K562 (cell line): ENCODE measurements around the gene XRN2. TPM values are rescaled to one million over a fixed set of nuclear protein-coding genes. Genes with fewer than 3 reads are reported as not detected.

Source experiments
- ATAC-seq: fragments of 200-7000 bp; cut with Tn5 transposase; 3 replicates; pipeline ENCODE4 v1.9.1; 2020; ENCODE audit warnings: moderate library complexity
- BruUV-seq: library from RNA; stranded (reverse); fragments of 400-500 nt; replicated peaks from 2 replicates; lab custom pipeline; 2021; lab: Mats Ljungman, UMichigan
- CTCF ChIA-PET: fragments of 300-600 bp; formaldehyde crosslinking; extraction: SDS; loops from one replicate; lab custom pipeline; 2021; ENCODE audit warnings: low intra/inter-chr PET ratio; lab: Yijun Ruan, JAX
- POLR2A ChIA-PET: fragments of 300-600, 350-650 bp; sonication (Branson Sonifier 250); formaldehyde crosslinking; extraction: SDS; loops from one replicate; lab custom pipeline; 2021; ENCODE audit warnings: antibody characterized with exemption, inconsistent platforms; lab: Yijun Ruan, JAX
- DNase-seq, 4 experiments: peaks; one replicate each; pipeline versions ENCODE4 v3.0.0 to v3.0.0-alpha.2; 2011 to 2018; ENCODE audit warnings: low spot score in 3 of 4, mixed read lengths in 3 of 4; ENCODE audit errors: extremely low read depth in 1 of 4
- FAIRE-seq: peaks from 2 replicates; lab custom pipeline; 2011; peaks lifted over from hg19 to GRCh38; lab: Jason Lieb, UNC
- H2AFZ ChIP-seq: 2 replicates; pipeline ENCODE4 v1.6.0; 2011; ENCODE audit warnings: low read depth, low read length, control low read depth, inconsistent platforms
- H3K27ac ChIP-seq: fragments of 200-600 bp; 3 replicates; pipeline ENCODE4 v1.8.0; 2011; ENCODE audit warnings: low read depth, mild to moderate bottlenecking, control low read depth, inconsistent platforms, low read length, moderate library complexity, mixed read lengths; ENCODE audit errors: extremely low read depth
- H3K27me3 ChIP-seq, 2 experiments: fragments of 300-600 bp in 1 of 2; 2 replicates in 1 of 2; 3 replicates in 1 of 2; pipeline versions ENCODE4 v1.6.0 to v1.8.0; 2011; ENCODE audit warnings: inconsistent platforms in 2 of 2, low read length in 2 of 2, mild to moderate bottlenecking in 1 of 2, mixed read lengths in 1 of 2, moderate library complexity in 1 of 2; ENCODE audit not compliant: control insufficient read depth in 2 of 2, insufficient read depth in 2 of 2
- H3K36me3 ChIP-seq: fragments of 300-600 bp; 3 replicates; pipeline ENCODE4 v1.8.0; 2011; ENCODE audit warnings: mild to moderate bottlenecking, low read length, inconsistent platforms; ENCODE audit not compliant: control insufficient read depth, insufficient read depth
- H3K4me1 ChIP-seq, 2 experiments: fragments of 200-600 bp in 1 of 2; replicated peaks in 1 of 2; 2 replicates in 1 of 2; 3 replicates in 1 of 2; pipeline versions ENCODE4 v1.5.1 to v1.8.0; 2011; ENCODE audit warnings: inconsistent platforms in 2 of 2, low read length in 2 of 2, mild to moderate bottlenecking in 1 of 2, mixed read lengths in 1 of 2, moderate library complexity in 1 of 2; ENCODE audit not compliant: control insufficient read depth in 2 of 2, insufficient read depth in 2 of 2
- H3K4me2 ChIP-seq: 2 replicates; pipeline ENCODE4 v1.6.1; 2011; ENCODE audit warnings: low read length, control low read depth, inconsistent platforms, mixed read lengths; ENCODE audit not compliant: insufficient read depth
- H3K4me3 ChIP-seq: fragments of 200-600 bp; sonication (generic), shearing (Covaris generic); 2 replicates; pipeline ENCODE4 v1.5.1; 2016; ENCODE audit warnings: control low read depth, inconsistent platforms
- H3K79me2 ChIP-seq: fragments of 200-600 bp; 3 replicates; pipeline ENCODE4 v1.8.0; 2011; ENCODE audit warnings: low read length, inconsistent platforms; ENCODE audit not compliant: control insufficient read depth, insufficient read depth
- H3K9ac ChIP-seq, 2 experiments: 2 replicates each; pipeline versions ENCODE4 v1.6.0 to v1.6.1; 2011; ENCODE audit warnings: low read depth in 2 of 2, low read length in 2 of 2, control low read depth in 1 of 2, inconsistent platforms in 1 of 2, mild to moderate bottlenecking in 1 of 2, mixed read lengths in 1 of 2; ENCODE audit not compliant: insufficient read depth in 1 of 2
- H3K9me1 ChIP-seq: one replicate; pipeline ENCODE4 v1.6.0; 2011; ENCODE audit warnings: inconsistent platforms, mild to moderate bottlenecking, low read length, moderate library complexity; ENCODE audit not compliant: control insufficient read depth, insufficient read depth
- H3K9me3 ChIP-seq: replicated peaks from 2 replicates; pipeline ENCODE4 v1.5.1; 2011; ENCODE audit warnings: low read depth, low read length, inconsistent platforms; ENCODE audit not compliant: control insufficient read depth, insufficient read depth
- H4K20me1 ChIP-seq: replicated peaks from 2 replicates; pipeline ENCODE4 v1.6.1; 2011; ENCODE audit warnings: low read length, inconsistent platforms, mixed read lengths; ENCODE audit not compliant: control insufficient read depth, insufficient read depth
- ARID1B ChIP-seq: fragments of 450-650 bp; IDR thresholded peaks from 2 replicates; pipeline ENCODE4 v1.6.1; 2016; ENCODE audit warnings: antibody characterized with exemption, mild to moderate bottlenecking, inconsistent platforms
- ETV5 ChIP-seq: sonication (generic); formaldehyde crosslinking; IDR thresholded peaks from 2 replicates; pipeline ENCODE4 v1.4.0; 2020; ENCODE audit warnings: low read depth, mild to moderate bottlenecking, missing genetic modification reagents
- GTF2A2 ChIP-seq: IDR thresholded peaks from 2 replicates; pipeline ENCODE4 v1.6.1; 2016; ENCODE audit warnings: mild to moderate bottlenecking, missing genetic modification characterization, missing compliant biosample characterization
- HMG20B ChIP-seq: fragments of 250-450 bp; sonication (Bioruptor Pico); IDR thresholded peaks from 2 replicates; pipeline ENCODE4 v1.5.0; 2021; ENCODE audit warnings: mild to moderate bottlenecking
- MAZ ChIP-seq, 2 experiments: fragments of 450-650 bp in 1 of 2; sonication (generic) in 1 of 2; formaldehyde crosslinking; IDR thresholded peaks in 1 of 2; conservative IDR thresholded peaks in 1 of 2; 2 replicates each; pipeline versions ENCODE4 v1.4.0 to v1.5.0; 2020; ENCODE audit warnings: mild to moderate bottlenecking in 1 of 2, missing genetic modification reagents in 1 of 2
- MTA2 ChIP-seq: fragments of 450-650 bp; IDR thresholded peaks from 2 replicates; pipeline ENCODE4 v1.6.1; 2016; ENCODE audit warnings: low read depth
- PHB2 ChIP-seq: fragments of 450-650 bp; IDR thresholded peaks from 2 replicates; pipeline ENCODE4 v1.6.1; 2017; ENCODE audit warnings: low read depth
- PTTG1 ChIP-seq: fragments of 450-650 bp; IDR thresholded peaks from 2 replicates; pipeline ENCODE4 v1.6.1; 2016; ENCODE audit warnings: low read depth, mild to moderate bottlenecking, missing genetic modification characterization, missing compliant biosample characterization
- RBFOX2 ChIP-seq: fragments of 200-400 bp; formaldehyde crosslinking; IDR thresholded peaks from 2 replicates; pipeline ENCODE4 v1.6.1; 2017; ENCODE audit warnings: low read depth, mild to moderate bottlenecking, low read length, moderate library complexity
- RFX7 ChIP-seq: fragments of 250-450 bp; sonication (Bioruptor Pico); IDR thresholded peaks from 2 replicates; pipeline ENCODE4 v1.5.1; 2021; ENCODE audit warnings: mild to moderate bottlenecking
- SAFB ChIP-seq: fragments of 200-400 bp; formaldehyde crosslinking; IDR thresholded peaks from 2 replicates; pipeline ENCODE4 v1.6.1; 2017; ENCODE audit warnings: low read depth, low read length, borderline replicate concordance
- SRF ChIP-seq, 2 experiments: fragments of 250-450, 450-650 bp in 1 of 2; sonication (Bioruptor Pico) in 1 of 2; sonication (generic) in 1 of 2; formaldehyde crosslinking; IDR thresholded peaks; 2 replicates each; pipeline versions ENCODE4 v1.5.0 to v1.5.1; 2020 to 2022; ENCODE audit warnings: mild to moderate bottlenecking in 1 of 2, missing genetic modification reagents in 1 of 2
- ZBTB17 ChIP-seq: fragments of 450-650 bp; formaldehyde crosslinking; IDR thresholded peaks from 2 replicates; pipeline ENCODE4 v1.4.0; 2020; ENCODE audit warnings: mild to moderate bottlenecking
- ZFP91 ChIP-seq: sonication (generic); formaldehyde crosslinking; IDR thresholded peaks from 2 replicates; pipeline ENCODE4 v1.8.0; 2022; ENCODE audit warnings: mild to moderate bottlenecking, missing genetic modification reagents
- ZNF143 ChIP-seq: sonication (generic); formaldehyde crosslinking; IDR thresholded peaks from 2 replicates; pipeline ENCODE4 v1.9.0; 2022; ENCODE audit warnings: mild to moderate bottlenecking, missing genetic modification reagents
- ZNF311 ChIP-seq: fragments of 250-450 bp; sonication (Bioruptor Pico); IDR thresholded peaks from 2 replicates; pipeline ENCODE4 v1.4.0; 2020; ENCODE audit warnings: mild to moderate bottlenecking, moderate library complexity
- ZNF79 ChIP-seq: fragments of 250-450 bp; sonication (Bioruptor Pico); IDR thresholded peaks from 2 replicates; pipeline ENCODE4 v1.4.0; 2020; ENCODE audit warnings: low read depth, mild to moderate bottlenecking, moderate library complexity
- WGBS: fragments of 100-300 bp; shearing (Covaris generic); methylation state at CpG from one replicate; pipeline ENCODE4 v1.1.6; 2016; ENCODE audit warnings: low coverage, mixed read lengths; ENCODE audit not compliant: insufficient coverage; ENCODE audit errors: missing lambda C conversion rate; 5-methylcytosine and 5-hydroxymethylcytosine counted together
- in situ Hi-C: fragments of 300-500 bp; cut with MboI; formaldehyde crosslinking; loops from 4 replicates; pipeline ENCODE4 v1.15.0; 2018; ENCODE audit warnings: inconsistent platforms, mixed read lengths
- intact Hi-C: fragments of 100-400 bp; cut with micrococcal nuclease; formaldehyde crosslinking; loops from 2 replicates; pipeline ENCODE4 v1.14.2; 2022
- polyA plus RNA-seq, 8 experiments: library from polyadenylated mRNA; depleted of rRNA in 4 of 8; stranded (reverse) in 5 of 8; unstranded in 3 of 8; fragments of >200 nt; fragmentation: Nextera tagmentation in 2 of 8; fragmentation: Illumina TruSeq in 1 of 8; extraction: Ambion mirVana in 2 of 8; extraction: Trizol in 1 of 8; gene quantifications; 2 replicates each; pipeline versions ENCODE4 v1.2.1 to v1.2.3, GENCODE V29; 2011 to 2014; ENCODE audit warnings: inconsistent platforms in 1 of 8, missing spikeins in 1 of 8
- total RNA-seq, 7 experiments: library from RNA; depleted of rRNA in 6 of 7; stranded (reverse); fragments of >200 nt in 6 of 7; fragmentation: Illumina TruSeq in 2 of 7; extraction: Trizol in 2 of 7; gene quantifications; 2 replicates each; pipeline versions ENCODE4 v1.2.1 to v1.2.3, GENCODE V29; 2011 to 2021; ENCODE audit warnings: low replicate concordance in 1 of 7
- TF ChIP-seq, protein P1 (sequence below): fragments of 450-650 bp; IDR thresholded peaks from 2 replicates; pipeline ENCODE4 v1.6.1; 2016; ENCODE audit warnings: antibody characterized with exemption

XRN2 gene
- total and polyA plus RNA-seq, 9 of the 15 experiments (the other 6 are each of a cell fraction or from before 2014, with no cell fraction given), result 41.8 to 67.3 (median 51.4) TPM

- TF ChIP-seq MTA2 (no peak), PTTG1 (tag) (no peak), RFX7 (CRISPR knock-in tag) (no peak), ZNF311 (CRISPR knock-in tag) (no peak), ZFP91 (CRISPR knock-in tag) (no peak), RBFOX2 (no peak)
Observed at GRCh38 chr20:21397341-21398108, 94.4 kb downstream of the XRN2 start, which contains the start of gene NKX2-4 (continued).

- H4K20me1 ChIP-seq, result no peaks in the 10 kb centered on the region
- H3K27ac ChIP-seq, result no peak overlapping the region
- FAIRE-seq (no peak), ATAC-seq (no peak), DNase-seq (no peak)
- H3K9me1 ChIP-seq, result no peaks in the 10 kb centered on the region
- H2AFZ ChIP-seq, result no peak overlapping the region
- no peaks in the 10 kb centered on the region for H3K36me3 ChIP-seq
- H3K4me2 ChIP-seq, result no peak overlapping the region
- no peaks in the 10 kb centered on the region for H3K79me2 ChIP-seq
- CTCF ChIA-PET, result no interaction called here
- H3K9me3 ChIP-seq, result no peaks in the 10 kb centered on the region
- POLR2A ChIA-PET, result no interaction called here
- 0% methylated on average over 9 of the region's 10 CpGs for WGBS
- H3K4me3 ChIP-seq, result no peak overlapping the region
- BruUV-seq, result no TSS peak
- no peak overlapping the region for H3K9ac ChIP-seq
- in situ Hi-C loops (no loop called here), intact Hi-C loops (no loop called here)
- no peaks in the 10 kb centered on the region; a peak in 1 of 5 replicates for H3K27me3 ChIP-seq
- H3K4me1 ChIP-seq, result no peaks in the 10 kb centered on the region
- TF ChIP-seq ARID1B, result no peak
- no peak for TF ChIP-seq GTF2A2
- no peak for TF ChIP-seq PTTG1 (tag)
- no peak for TF ChIP-seq SAFB
- TF ChIP-seq MAZ (CRISPR knock-in tag; conservative IDR thresholded peaks at IDR 0.05 in 1 of 2, IDR thresholded peaks at IDR 0.05 in 1 of 2), result no peak
- TF ChIP-seq ZNF79 (CRISPR knock-in tag), result no peak
- TF ChIP-seq, protein P1, sequence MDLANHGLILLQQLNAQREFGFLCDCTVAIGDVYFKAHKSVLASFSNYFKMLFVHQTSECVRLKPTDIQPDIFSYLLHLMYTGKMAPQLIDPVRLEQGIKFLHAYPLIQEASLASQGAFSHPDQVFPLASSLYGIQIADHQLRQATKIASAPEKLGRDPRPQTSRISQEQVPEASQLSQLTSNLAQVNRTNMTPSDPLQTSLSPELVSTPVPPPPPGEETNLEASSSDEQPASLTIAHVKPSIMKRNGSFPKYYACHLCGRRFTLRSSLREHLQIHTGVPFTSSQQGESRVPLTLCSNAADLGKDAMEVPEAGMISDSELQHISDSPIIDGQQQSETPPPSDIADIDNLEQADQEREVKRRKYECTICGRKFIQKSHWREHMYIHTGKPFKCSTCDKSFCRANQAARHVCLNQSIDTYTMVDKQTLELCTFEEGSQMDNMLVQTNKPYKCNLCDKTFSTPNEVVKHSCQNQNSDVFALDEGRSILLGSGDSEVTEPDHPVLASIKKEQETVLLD, result no peak
- TF ChIP-seq ZNF143, result no peak
- TF ChIP-seq SRF (CRISPR knock-in tag; IDR thresholded peaks at IDR 0.05), result no peak
- TF ChIP-seq ZBTB17 (CRISPR knock-in tag), result no peak
- no peak for TF ChIP-seq HMG20B (CRISPR knock-in tag)
- no peak for TF ChIP-seq ETV5 (CRISPR knock-in tag)
- TF ChIP-seq PHB2, result no peak
Observed at GRCh38 chr20:21398109-21399004, 95.2 kb downstream of the XRN2 start.
